Loucy (cell line): ENCODE measurements around the gene DOCK8.

Experiments used
- H2AFZ ChIP-seq: fragments of 200-600 bp; sonication (generic); 2 replicates; pipeline ENCODE4 v1.6.0; 2016; ENCODE audit warnings: antibody characterized with exemption, mild to moderate bottlenecking, low read length, moderate library complexity
- H3F3A ChIP-seq: fragments of 200-600 bp; 2 replicates; pipeline ENCODE4 v1.6.0; 2016; ENCODE audit warnings: antibody characterized with exemption, low read depth, mild to moderate bottlenecking
- H3K27me3 ChIP-seq: fragments of 200-600 bp; sonication (generic); 2 replicates; pipeline ENCODE4 v1.6.1; 2014; ENCODE audit warnings: low read length, mild to moderate bottlenecking; ENCODE audit not compliant: insufficient read depth, poor library complexity, severe bottlenecking
- H3K36me3 ChIP-seq: fragments of 200-600 bp; sonication (generic); 2 replicates; pipeline ENCODE4 v1.6.1; 2016; ENCODE audit warnings: low read length; ENCODE audit not compliant: insufficient read depth
- H3K4me1 ChIP-seq: fragments of 200-600 bp; sonication (generic); 2 replicates; pipeline ENCODE4 v1.5.1; 2014; ENCODE audit warnings: low read length, mild to moderate bottlenecking; ENCODE audit not compliant: insufficient read depth, poor library complexity, severe bottlenecking
- H3K4me2 ChIP-seq: fragments of 200-600 bp; sonication (generic); 2 replicates; pipeline ENCODE4 v1.6.0; 2014; ENCODE audit warnings: antibody characterized with exemption, low read length, low read depth, mild to moderate bottlenecking; ENCODE audit not compliant: poor library complexity, severe bottlenecking
- H3K4me3 ChIP-seq: fragments of 200-600 bp; sonication (generic); 2 replicates; pipeline ENCODE4 v1.5.1; 2014; ENCODE audit warnings: low read length, mild to moderate bottlenecking, mixed read lengths; ENCODE audit not compliant: poor library complexity, severe bottlenecking
- H3K79me2 ChIP-seq: fragments of 200-600 bp; sonication (generic); 2 replicates; pipeline ENCODE4 v1.6.1; 2014; ENCODE audit warnings: low read length; ENCODE audit not compliant: insufficient read depth
- H3K9ac ChIP-seq: fragments of 200-600 bp; sonication (generic); 2 replicates; pipeline ENCODE4 v1.6.0; 2014; ENCODE audit warnings: mild to moderate bottlenecking, low read depth, low read length, moderate library complexity; ENCODE audit not compliant: poor library complexity, severe bottlenecking
- H3K9me2 ChIP-seq: fragments of 200-600 bp; sonication (generic); replicated peaks from 2 replicates; pipeline ENCODE4 v1.6.1; 2016; ENCODE audit warnings: low read depth, low read length, mixed read lengths
- H3K9me3 ChIP-seq: fragments of 200-600 bp; sonication (generic); 2 replicates; pipeline ENCODE4 v1.6.1; 2014; ENCODE audit warnings: mild to moderate bottlenecking, antibody characterized with exemption, low read length, low read depth; ENCODE audit not compliant: insufficient read depth
- H4K20me1 ChIP-seq: fragments of 200-600 bp; sonication (generic); 2 replicates; pipeline ENCODE4 v1.6.0; 2014; ENCODE audit warnings: antibody characterized with exemption, low read length, mild to moderate bottlenecking; ENCODE audit not compliant: insufficient read depth, poor library complexity, severe bottlenecking
- EZH2phosphoT487 ChIP-seq: fragments of 200-600 bp; IDR thresholded peaks from 2 replicates; pipeline ENCODE4 v1.6.1; 2018; ENCODE audit warnings: antibody characterized with exemption, mild to moderate bottlenecking, moderate library complexity, borderline replicate concordance
- TF ChIP-seq, protein P1 (sequence below): fragments of 200-600 bp; sonication (generic); conservative IDR thresholded peaks from 2 replicates; pipeline ENCODE4 v1.5.1; 2014; ENCODE audit warnings: mild to moderate bottlenecking, antibody characterized with exemption, low read length

DOCK8 gene

GRCh38 chr9:392077-392804 is 177.6 kb downstream of the DOCK8 start:
- no peak overlapping the region for H2AFZ ChIP-seq
- no peak overlapping the region for H3K9ac ChIP-seq
- no peak overlapping the region for H3K4me3 ChIP-seq
- no peaks in the 10 kb centered on the region; the same call in 1 of the 2 replicates for H3F3A ChIP-seq
- H4K20me1 ChIP-seq: no peaks in the 10 kb centered on the region
- H3K4me1 ChIP-seq: no peaks in the 10 kb centered on the region
- H3K79me2 ChIP-seq: no peaks in the 10 kb centered on the region
- H3K9me3 ChIP-seq: no peaks in the 10 kb centered on the region
- H3K9me2 ChIP-seq: no peaks in the 10 kb centered on the region
- TF ChIP-seq, protein P1, sequence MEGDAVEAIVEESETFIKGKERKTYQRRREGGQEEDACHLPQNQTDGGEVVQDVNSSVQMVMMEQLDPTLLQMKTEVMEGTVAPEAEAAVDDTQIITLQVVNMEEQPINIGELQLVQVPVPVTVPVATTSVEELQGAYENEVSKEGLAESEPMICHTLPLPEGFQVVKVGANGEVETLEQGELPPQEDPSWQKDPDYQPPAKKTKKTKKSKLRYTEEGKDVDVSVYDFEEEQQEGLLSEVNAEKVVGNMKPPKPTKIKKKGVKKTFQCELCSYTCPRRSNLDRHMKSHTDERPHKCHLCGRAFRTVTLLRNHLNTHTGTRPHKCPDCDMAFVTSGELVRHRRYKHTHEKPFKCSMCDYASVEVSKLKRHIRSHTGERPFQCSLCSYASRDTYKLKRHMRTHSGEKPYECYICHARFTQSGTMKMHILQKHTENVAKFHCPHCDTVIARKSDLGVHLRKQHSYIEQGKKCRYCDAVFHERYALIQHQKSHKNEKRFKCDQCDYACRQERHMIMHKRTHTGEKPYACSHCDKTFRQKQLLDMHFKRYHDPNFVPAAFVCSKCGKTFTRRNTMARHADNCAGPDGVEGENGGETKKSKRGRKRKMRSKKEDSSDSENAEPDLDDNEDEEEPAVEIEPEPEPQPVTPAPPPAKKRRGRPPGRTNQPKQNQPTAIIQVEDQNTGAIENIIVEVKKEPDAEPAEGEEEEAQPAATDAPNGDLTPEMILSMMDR: no peak
- no peak for TF ChIP-seq EZH2phosphoT487
- no peak overlapping the region for H3K4me2 ChIP-seq
- H3K36me3 ChIP-seq: peaks cover 90% of the 10 kb centered on the region; the same call in 1 of the 2 replicates
- no peaks in the 10 kb centered on the region for H3K27me3 ChIP-seq

- no peaks in the 10 kb centered on the region for H3K27me3 ChIP-seq
- TF ChIP-seq, protein P1: no peak
- no peak for TF ChIP-seq EZH2phosphoT487
- H2AFZ ChIP-seq: no peak overlapping the region
- H3K4me3 ChIP-seq: no peak overlapping the region
- no peak overlapping the region for H3K4me2 ChIP-seq
- no peak overlapping the region for H3K9ac ChIP-seq
- no peaks in the 10 kb centered on the region for H4K20me1 ChIP-seq
- no peaks in the 10 kb centered on the region for H3K9me3 ChIP-seq
- no peaks in the 10 kb centered on the region for H3K9me2 ChIP-seq
- H3F3A ChIP-seq: no peaks in the 10 kb centered on the region; the same call in 1 of the 2 replicates
- peaks cover 92% of the 10 kb centered on the region; the same call in 1 of the 2 replicates for H3K36me3 ChIP-seq
- no peaks in the 10 kb centered on the region for H3K4me1 ChIP-seq
- H3K79me2 ChIP-seq: no peaks in the 10 kb centered on the region
These were observed 179.8 kb downstream of the DOCK8 start for GRCh38 chr9:394347-395052.

DNA sequence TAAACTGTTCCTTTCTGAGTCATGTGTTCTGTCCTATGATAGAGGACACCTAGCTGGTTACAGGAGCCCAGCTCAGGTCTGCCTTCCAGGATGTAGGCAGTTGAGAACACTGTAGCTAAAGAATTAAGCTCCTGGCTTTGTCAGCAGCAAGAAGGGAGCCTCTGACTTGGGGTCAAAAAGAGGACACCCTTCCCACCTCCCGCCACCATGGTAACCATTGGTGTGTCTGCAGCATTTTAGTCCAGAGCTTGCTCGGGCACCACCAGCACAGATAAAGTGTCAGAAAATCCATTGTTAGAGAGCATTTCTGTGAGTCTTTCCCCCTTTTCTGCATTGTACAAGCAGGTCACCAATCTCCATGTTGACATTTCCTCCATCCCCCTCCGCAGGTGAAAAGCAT is 181.7 kb downstream of the DOCK8 start:
- Histone ChIP-seq H4K20me1 (no peaks in the 10 kb centered on the region), H3K79me2 (no peaks in the 10 kb centered on the region), H3K9ac (no peak overlapping the region), H3K36me3 (peaks cover 87% of the 10 kb centered on the region; the same call in 1 of the 2 replicates), H3K9me3 (no peaks in the 10 kb centered on the region), H3K9me2 (no peaks in the 10 kb centered on the region), H3K4me1 (no peaks in the 10 kb centered on the region), H3K27me3 (no peaks in the 10 kb centered on the region), H3K4me3 (no peak overlapping the region), H2AFZ (no peak overlapping the region), H3K4me2 (no peak overlapping the region), H3F3A (no peaks in the 10 kb centered on the region; the same call in 1 of the 2 replicates)
- TF ChIP-seq EZH2phosphoT487: no peak
